T-helper 17 cell (primary cell): Measurements from ENCODE around the gene RAB31. TPM values are rescaled to one million over a fixed set of nuclear protein-coding genes. Genes with fewer than 3 reads are reported as not detected.
A peak's percentile ranks its signal among the peaks of the same experiment; 100 is the strongest.
"Not testable (repeated sequence)": the region's sequence is repeated elsewhere in the genome, so short reads cannot be mapped to it uniquely, and the experiment has no call there.

Experiments used
- ATAC-seq: fragments of 150-1000 bp; cut with Tn5 transposase; 2 replicates; pipeline ENCODE4 v1.10.0; 2021; ENCODE audit warnings: mild to moderate bottlenecking, moderate library complexity
- DNase-seq, 3 donors: peaks; one replicate each; pipeline versions ENCODE4 v3.0.0 to v3.0.0-alpha.2; 2020 to 2021
- H3K9me3 ChIP-seq: one replicate; pipeline ENCODE4 v1.7.0; 2013; ENCODE audit warnings: low read length, mild to moderate bottlenecking; ENCODE audit not compliant: control insufficient read depth, poor library complexity, severe bottlenecking
- H3K27ac Mint-ChIP-seq: one replicate; pipeline ENCODE4 v1.8.0; 2022; ENCODE audit warnings: mild to moderate bottlenecking, moderate library complexity, mixed read lengths
- H3K27me3 Mint-ChIP-seq: one replicate; pipeline ENCODE4 v1.8.0; 2022; ENCODE audit warnings: mixed read lengths
- H3K36me3 Mint-ChIP-seq: one replicate; pipeline ENCODE4 v1.8.0; 2022; ENCODE audit warnings: low read depth, mixed read lengths
- H3K4me1 Mint-ChIP-seq: one replicate; pipeline ENCODE4 v1.8.0; 2022; ENCODE audit warnings: mild to moderate bottlenecking, mixed read lengths
- H3K4me3 Mint-ChIP-seq: one replicate; pipeline ENCODE4 v1.8.0; 2022; ENCODE audit warnings: mild to moderate bottlenecking, moderate library complexity, mixed read lengths
- total RNA-seq, 4 donors: library from RNA in 2 of 4; stranded (reverse) in 2 of 4; gene quantifications; one replicate each; pipeline ENCODE4 v1.2.3 and lab custom pipeline; 2022 to 2026

The RAB31 gene, protein sequence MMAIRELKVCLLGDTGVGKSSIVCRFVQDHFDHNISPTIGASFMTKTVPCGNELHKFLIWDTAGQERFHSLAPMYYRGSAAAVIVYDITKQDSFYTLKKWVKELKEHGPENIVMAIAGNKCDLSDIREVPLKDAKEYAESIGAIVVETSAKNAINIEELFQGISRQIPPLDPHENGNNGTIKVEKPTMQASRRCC
- 10 to 100 TPM in 1 of 2 donors, 1 to 10 TPM in 1; 2.9 to 15.6 TPM for total RNA-seq
- 0.53 to 0.58 reads per million in 2 donors for total RNA-seq (lab: John Stamatoyannopoulos, UW)

DNA sequence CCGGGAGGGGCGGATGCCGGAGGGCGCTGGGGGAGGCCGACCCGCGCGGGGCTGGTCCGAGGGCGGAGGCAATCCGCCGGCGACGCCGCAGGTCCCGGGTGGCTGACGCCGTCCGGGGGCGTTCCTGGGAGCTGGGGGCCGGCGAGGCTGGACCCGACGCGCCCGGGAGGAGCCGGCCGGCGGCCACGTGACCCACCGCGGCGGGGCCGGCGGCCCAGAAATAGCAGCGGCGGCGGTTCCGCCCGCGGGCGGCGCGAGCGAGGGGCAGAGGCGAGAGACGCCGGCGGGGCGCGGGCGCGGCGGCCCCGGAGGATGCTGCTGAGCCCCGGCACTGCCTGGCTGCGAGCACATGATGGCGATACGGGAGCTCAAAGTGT is at the start of gene RAB31:
TSS of gene RAB31 (plus strand) at position 245 of the 377 bp plus-strand sequence. CDS start at position 350, 105 bp downstream.
- Mint-ChIP-seq H3K4me3 (peak within 1 kb of the TSS; percentile 87), H3K36me3 (peaks cover 6% of the 10 kb centered on the region), H3K27ac (no peak within 1 kb of the TSS), H3K27me3 (peaks cover 87% of the 10 kb centered on the region), H3K4me1 (peaks cover 9% of the 10 kb centered on the region)
- ATAC-seq = peak; percentile 51
- H3K9me3 ChIP-seq = no peaks in the 10 kb centered on the region
- peak in 1 of 3 donors; percentile 14 for DNase-seq

DNA sequence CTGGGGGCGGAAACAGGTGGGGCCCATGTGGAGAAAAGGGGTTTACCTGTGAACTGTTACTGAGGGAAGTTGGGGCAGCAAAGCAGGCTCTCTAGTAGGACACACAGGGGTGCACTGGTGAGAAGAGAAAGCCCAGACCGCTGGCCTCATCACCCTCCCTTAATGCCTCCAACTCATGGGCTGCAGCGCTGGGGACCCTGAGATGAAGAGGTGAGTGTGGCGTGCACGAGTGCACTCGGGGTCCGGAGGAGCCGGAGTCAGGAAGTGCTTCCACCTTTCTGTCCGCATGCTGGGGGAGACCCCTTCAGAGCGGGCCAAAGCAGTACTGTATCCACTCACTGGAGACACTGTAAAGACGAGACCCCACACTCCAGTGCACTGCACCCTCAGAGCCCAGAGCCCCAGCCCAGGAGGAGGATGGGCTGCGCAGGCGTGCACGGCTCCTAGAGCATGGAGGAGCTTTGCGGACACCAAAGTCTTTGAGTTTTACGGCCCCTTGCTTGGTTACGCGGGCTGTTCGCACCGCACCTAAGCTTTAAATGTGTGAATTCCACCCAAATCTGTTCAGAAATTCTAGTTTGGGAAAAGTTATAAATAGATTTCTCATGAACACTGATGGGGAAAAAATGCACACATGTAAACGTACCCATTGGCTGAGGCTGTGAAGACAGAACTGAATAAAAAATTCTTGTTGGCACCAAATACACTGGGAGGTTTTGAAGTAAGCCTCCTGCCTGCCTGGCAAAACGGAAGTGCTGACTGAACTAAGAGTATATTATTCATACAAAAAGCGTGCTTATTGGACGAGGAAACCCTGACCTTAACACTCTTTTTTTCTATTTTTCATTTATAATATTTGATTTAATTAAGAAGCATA is 48.4 kb upstream of the RAB31 start:
- no peak overlapping the region for H3K4me3 Mint-ChIP-seq
- DNase-seq = no peak
- peaks cover 15% of the 10 kb centered on the region for H3K27me3 Mint-ChIP-seq
- no peak for ATAC-seq
- H3K36me3 Mint-ChIP-seq = peaks cover 4% of the 10 kb centered on the region
- no peak overlapping the region for H3K27ac Mint-ChIP-seq
- H3K4me1 Mint-ChIP-seq = no peaks in the 10 kb centered on the region
- no peaks in the 10 kb centered on the region for H3K9me3 ChIP-seq

DNA sequence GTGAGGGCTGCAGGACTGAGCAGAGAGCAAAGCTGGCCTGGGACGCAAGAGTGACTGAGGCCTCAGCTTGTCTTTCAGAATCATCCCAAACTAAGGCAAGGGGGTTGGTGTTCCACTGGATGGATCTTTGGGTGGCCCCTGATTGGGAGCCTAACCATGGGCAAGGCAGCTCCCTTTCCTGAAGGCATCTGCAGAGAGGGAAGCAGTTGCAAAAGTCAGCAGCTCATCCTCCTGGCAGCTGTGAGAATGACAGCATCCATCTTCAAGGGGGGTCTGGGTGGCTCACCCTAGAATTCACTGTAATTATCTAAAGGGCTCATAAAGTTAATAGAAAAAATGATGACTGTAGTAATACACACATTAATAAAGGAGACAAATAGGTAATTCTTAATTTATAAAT is 46.5 kb upstream of the RAB31 start:
- H3K4me1 Mint-ChIP-seq = no peaks in the 10 kb centered on the region
- peaks cover 17% of the 10 kb centered on the region for H3K27me3 Mint-ChIP-seq
- no peak for DNase-seq
- ATAC-seq = no peak
- peaks cover 2% of the 10 kb centered on the region for H3K36me3 Mint-ChIP-seq
- H3K27ac Mint-ChIP-seq = no peak overlapping the region
- no peaks in the 10 kb centered on the region for H3K9me3 ChIP-seq
- H3K4me3 Mint-ChIP-seq = no peak overlapping the region

DNA sequence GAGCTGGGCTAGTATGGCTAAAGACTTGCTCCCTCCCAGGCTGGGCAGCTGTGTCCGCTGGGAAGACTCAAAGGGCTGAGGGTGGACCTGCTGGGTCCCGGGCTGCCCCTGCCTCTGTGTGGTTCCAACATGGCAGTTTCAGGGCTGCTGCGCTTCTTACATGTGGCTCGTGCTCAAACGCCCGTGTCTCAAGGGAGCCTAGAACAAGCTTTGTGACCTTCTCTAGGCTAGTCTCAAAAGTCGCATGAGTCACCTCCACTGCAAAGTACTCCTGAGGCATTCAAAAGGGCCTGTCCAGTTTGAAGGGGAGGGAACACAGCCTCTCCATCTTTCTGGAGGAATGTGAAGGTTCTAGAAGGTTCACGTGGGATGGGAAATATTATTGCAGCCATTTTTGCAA is 44.7 kb upstream of the RAB31 start:
- DNase-seq (no peak), ATAC-seq (no peak)
- no peak overlapping the region for H3K27ac Mint-ChIP-seq
- peaks cover 18% of the 10 kb centered on the region for H3K27me3 Mint-ChIP-seq
- H3K36me3 Mint-ChIP-seq = peaks cover 2% of the 10 kb centered on the region
- H3K9me3 ChIP-seq = no peaks in the 10 kb centered on the region
- no peak overlapping the region for H3K4me3 Mint-ChIP-seq
- H3K4me1 Mint-ChIP-seq = no peaks in the 10 kb centered on the region

DNA sequence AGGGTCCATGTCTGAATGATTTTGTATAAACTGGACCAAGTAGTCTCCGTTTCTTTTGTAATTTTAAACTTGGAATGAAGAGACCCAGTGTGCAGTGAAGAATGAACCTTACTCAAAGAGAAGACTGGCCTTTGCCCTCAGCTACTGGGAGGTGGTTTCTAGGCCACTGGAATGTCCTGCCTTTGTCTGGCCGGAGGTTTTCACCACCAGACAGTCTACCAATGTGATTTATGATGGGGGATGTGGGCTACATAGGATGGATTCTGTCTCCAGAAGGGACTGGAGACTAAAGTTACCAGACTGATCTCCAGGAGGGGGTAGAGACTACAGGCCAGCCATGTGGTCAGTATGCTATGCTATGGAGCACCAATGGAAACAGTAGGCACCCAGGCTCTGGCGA is 42.8 kb upstream of the RAB31 start:
- peaks cover 14% of the 10 kb centered on the region for H3K27me3 Mint-ChIP-seq
- peaks cover 2% of the 10 kb centered on the region for H3K36me3 Mint-ChIP-seq
- H3K4me1 Mint-ChIP-seq = no peaks in the 10 kb centered on the region
- H3K9me3 ChIP-seq = no peaks in the 10 kb centered on the region
- ATAC-seq (no peak), DNase-seq (no peak)
- no peak overlapping the region for H3K4me3 Mint-ChIP-seq
- no peak overlapping the region for H3K27ac Mint-ChIP-seq

DNA sequence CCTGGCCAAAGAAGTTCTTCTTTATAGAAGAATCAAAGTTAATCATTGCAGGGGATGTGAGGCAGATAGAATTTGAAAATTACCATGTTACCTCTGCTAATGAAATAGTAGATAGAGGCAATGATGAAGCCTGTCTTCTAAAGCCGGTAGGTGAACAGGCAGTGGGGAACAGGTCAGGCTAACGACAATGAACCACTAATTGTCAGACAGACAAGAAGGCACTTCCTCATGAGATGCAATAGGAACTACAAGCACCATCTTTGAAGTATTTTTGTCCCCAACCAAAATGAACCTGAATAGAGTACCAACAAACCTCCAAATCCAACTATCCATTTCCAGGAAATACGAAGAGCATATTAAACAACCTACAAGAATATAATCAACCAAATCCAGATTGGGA is 41.6 kb upstream of the RAB31 start:
- Mint-ChIP-seq H3K4me3 (no peak overlapping the region), H3K4me1 (no peaks in the 10 kb centered on the region), H3K27me3 (peaks cover 14% of the 10 kb centered on the region), H3K36me3 (peaks cover 2% of the 10 kb centered on the region), H3K27ac (no peak overlapping the region)
- ATAC-seq = no peak
- no peaks in the 10 kb centered on the region for H3K9me3 ChIP-seq
- no peak for DNase-seq

DNA sequence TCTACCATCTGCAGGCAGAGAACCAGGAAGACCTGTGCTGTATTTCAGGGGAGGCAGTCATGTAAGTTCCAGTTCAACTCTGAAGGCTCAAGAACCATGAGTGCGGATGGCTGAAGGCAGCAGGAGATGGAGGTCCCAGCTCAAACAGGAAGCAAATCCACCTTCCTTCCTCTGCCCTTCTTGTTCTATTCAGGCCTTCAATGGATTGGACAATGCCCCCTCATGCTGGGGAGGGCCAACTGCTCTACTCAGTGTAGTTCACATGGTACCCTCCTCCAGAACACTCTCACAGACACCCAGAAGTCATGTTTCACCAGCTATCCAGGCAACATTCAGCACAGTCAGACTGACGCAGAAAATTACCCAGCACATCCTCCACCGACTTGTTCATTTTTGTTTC is 39.1 kb upstream of the RAB31 start:
- no peak for ATAC-seq
- Mint-ChIP-seq H3K36me3 (peaks cover 2% of the 10 kb centered on the region), H3K27ac (no peak overlapping the region), H3K4me3 (no peak overlapping the region), H3K27me3 (peaks cover 14% of the 10 kb centered on the region), H3K4me1 (peaks cover 4% of the 10 kb centered on the region)
- DNase-seq = no peak
- H3K9me3 ChIP-seq = no peaks in the 10 kb centered on the region

DNA sequence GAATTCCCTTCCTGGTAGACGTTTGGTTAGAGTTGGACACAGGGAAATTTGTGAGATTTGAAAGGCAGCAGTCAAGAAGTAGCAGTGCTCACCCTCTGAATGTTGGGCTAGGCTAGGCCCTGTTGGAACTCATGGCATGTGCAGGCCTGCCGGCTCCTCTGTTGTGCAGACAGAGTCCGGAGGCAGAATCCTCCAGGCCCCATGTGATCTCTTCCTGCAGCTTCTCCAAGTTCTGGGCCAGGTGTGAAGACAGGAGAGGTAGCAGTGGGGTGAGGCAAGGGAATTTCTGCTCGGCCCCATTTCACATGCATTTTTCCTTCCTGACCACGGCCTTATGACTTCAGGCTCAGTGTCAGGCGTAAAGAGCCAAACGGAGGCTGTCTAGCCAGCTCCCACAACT is 36.9 kb upstream of the RAB31 start:
- no peaks in the 10 kb centered on the region for H3K36me3 Mint-ChIP-seq
- H3K27me3 Mint-ChIP-seq = peaks cover 20% of the 10 kb centered on the region
- DNase-seq (no peak), ATAC-seq (no peak)
- no peak overlapping the region for H3K4me3 Mint-ChIP-seq
- peaks cover 6% of the 10 kb centered on the region for H3K4me1 Mint-ChIP-seq
- H3K27ac Mint-ChIP-seq = no peak overlapping the region
- H3K9me3 ChIP-seq = no peaks in the 10 kb centered on the region

DNA sequence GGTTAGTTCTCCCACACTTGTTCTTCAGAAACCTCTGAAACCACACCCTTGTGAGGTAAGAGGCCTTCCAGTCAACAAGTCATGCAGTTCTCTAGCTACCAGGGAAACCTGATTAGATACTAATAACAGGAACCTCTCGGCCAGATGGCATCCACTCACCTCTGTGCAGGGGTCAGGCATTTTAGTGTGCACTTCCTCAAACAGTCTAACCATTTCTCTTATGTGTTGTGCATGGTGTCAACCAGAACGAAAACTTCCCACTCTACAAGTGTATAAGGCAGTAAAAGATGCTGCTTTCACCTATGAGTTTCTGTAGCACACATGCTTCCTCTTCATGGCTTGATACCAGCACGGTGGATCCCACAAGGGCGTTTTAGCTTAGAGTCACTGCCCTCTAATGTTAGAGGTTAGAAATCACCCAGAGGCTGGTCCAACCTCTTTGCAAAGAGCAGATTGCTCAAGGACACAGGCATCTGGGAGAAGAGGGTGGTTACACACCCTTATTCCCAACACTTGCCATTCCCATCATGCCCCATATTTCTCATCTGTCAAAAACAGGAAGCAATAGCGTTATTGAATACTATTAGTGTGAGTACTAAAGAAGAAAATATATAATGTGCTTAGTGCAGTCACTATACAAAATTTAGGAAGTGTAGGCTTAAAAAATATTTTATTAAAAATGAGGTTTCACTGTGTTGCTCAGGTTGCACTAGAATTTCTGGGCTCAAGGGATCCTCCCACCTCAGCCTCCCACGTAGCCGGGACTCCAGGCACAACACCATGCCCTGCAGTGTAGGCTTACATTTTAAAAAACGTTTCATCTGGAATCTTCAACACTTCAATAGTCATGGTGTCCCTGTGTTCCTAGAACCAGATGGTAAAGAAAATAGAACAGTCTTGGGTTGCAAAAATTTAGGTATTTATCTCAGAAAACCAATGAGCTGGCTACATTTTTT is 34.5 kb upstream of the RAB31 start:
- no peaks in the 10 kb centered on the region for H3K9me3 ChIP-seq
- peaks cover 18% of the 10 kb centered on the region for H3K27me3 Mint-ChIP-seq
- H3K36me3 Mint-ChIP-seq = peaks cover 2% of the 10 kb centered on the region
- H3K4me3 Mint-ChIP-seq = peak overlapping the region; percentile 45
- peaks cover 6% of the 10 kb centered on the region for H3K4me1 Mint-ChIP-seq
- no peak for DNase-seq
- ATAC-seq = peak; percentile 89
- no peak overlapping the region for H3K27ac Mint-ChIP-seq

DNA sequence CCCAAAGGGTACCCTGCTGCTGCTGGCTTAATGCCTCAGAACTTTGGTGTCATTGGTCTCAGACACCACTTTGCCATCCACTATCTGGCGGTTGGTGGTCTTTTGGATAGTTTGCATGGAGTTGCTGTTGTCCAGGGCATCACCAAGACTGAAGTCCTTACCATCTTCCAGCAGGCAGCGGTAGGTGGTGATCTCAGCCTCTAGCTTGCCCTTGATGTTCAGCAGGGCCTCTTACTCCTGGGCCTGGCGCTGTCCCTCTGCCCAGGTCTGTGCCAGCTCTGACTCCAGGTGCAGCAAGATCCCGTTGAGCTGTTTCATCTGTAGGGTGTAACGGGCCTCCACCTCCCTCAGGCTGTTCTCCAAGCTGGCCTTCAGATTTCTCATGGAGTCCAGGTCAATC is 29.9 kb upstream of the RAB31 start:
- not testable (repeated sequence) for H3K4me3 Mint-ChIP-seq, H3K9me3 ChIP-seq, H3K36me3 Mint-ChIP-seq, H3K4me1 Mint-ChIP-seq, ATAC-seq, DNase-seq, H3K27ac Mint-ChIP-seq
- H3K27me3 Mint-ChIP-seq = peaks cover 17% of the 10 kb centered on the region

DNA sequence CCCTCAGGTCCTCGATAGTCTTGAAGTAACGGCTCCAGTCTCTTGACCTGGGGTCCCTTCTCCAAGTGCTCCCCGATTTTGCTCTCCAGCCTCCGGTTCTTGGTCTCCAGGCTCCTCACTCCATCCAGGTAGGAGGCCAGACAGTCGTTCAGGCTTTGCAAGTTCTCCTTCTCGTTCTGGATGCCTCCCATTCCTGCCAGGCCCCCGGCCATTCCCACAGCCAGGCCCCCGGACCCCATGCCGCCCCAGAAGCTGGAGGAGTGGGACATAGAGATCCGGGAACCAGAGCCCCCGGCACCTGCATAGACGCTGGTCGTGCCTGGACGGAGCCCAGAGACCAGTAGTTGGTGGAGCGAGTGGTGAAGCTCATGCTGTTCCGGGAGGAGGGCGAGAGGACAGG is 29.0 kb upstream of the RAB31 start:
- Mint-ChIP-seq H3K27ac (no peak overlapping the region), H3K4me1 (peaks cover 2% of the 10 kb centered on the region), H3K4me3 (no peak overlapping the region), H3K27me3 (peaks cover 26% of the 10 kb centered on the region), H3K36me3 (peaks cover 2% of the 10 kb centered on the region)
- no peak for ATAC-seq
- no peaks in the 10 kb centered on the region for H3K9me3 ChIP-seq
- no peak for DNase-seq

DNA sequence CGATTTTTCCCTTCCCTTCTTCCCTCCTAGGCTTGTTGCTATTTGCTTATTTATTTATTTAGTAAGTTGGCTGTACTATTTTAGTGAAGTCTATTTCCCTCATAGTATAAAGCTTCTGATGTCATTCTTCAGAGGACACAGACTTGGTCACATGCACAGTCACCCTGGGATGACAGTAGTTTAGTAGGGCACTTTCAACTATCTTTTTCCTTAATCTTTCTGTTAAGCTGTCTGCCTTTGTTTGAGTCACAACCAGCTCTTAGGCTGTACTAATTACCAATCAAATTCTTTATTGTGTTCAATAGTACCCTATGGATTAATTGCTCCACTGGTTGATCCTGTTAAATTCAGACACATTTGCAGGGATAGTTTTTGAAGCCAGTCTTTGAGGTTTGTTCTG is 26.9 kb upstream of the RAB31 start:
- Mint-ChIP-seq H3K36me3 (peaks cover 2% of the 10 kb centered on the region), H3K4me3 (no peak overlapping the region), H3K27ac (no peak overlapping the region), H3K27me3 (peaks cover 21% of the 10 kb centered on the region), H3K4me1 (peaks cover 2% of the 10 kb centered on the region)
- H3K9me3 ChIP-seq = no peaks in the 10 kb centered on the region
- ATAC-seq (no peak), DNase-seq (no peak)

DNA sequence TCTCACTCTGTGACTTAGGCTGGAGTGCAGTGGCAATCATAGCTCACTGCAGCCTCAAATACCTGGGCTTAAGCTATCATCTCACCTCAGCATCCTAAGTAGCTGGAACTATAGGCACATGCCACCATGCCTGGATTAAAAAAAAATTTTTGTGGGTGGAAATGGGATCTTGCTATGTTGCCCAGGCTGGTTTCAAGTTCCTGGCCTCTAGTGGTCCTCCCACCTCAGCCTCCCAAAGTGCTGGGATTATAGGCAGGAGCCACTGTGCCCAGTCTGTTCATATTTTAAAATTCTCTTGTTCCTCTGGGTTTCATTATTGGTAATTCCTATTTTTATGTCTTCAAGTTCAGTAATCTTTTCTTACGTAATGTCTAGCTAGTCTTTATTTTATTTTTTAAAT is 25.5 kb upstream of the RAB31 start:
- H3K9me3 ChIP-seq = no peaks in the 10 kb centered on the region
- Mint-ChIP-seq H3K27me3 (peaks cover 21% of the 10 kb centered on the region), H3K4me1 (peaks cover 2% of the 10 kb centered on the region), H3K4me3 (no peak overlapping the region), H3K36me3 (no peaks in the 10 kb centered on the region), H3K27ac (no peak overlapping the region)
- no peak for DNase-seq
- ATAC-seq = no peak
